WTC11 (cell line): ENCODE measurements around the gene COL5A1. TPM values are rescaled to one million over a fixed set of nuclear protein-coding genes. Genes with fewer than 3 reads are reported as not detected.

Experiments
- ATAC-seq: fragments of 200-7000 bp; cut with Tn5 transposase; 2 replicates; pipeline ENCODE4 v1.10.0; 2021; ENCODE audit warnings: mild to moderate bottlenecking, moderate library complexity
- CTCF ChIA-PET: fragments of 300-600 bp; sonication (Branson Sonifier 250); formaldehyde crosslinking; loops from one replicate; lab custom pipeline; 2021; ENCODE audit warnings: antibody characterized with exemption; lab: Charles Lee
- POLR2A ChIA-PET: fragments of 350-600 bp; sonication (Branson Sonifier 250); formaldehyde crosslinking; loops from one replicate; lab custom pipeline; 2021; ENCODE audit warnings: antibody characterized with exemption; lab: Charles Lee
- DNase-seq: peaks from one replicate; pipeline ENCODE4 v3.0.0; 2021; ENCODE audit warnings: low spot score
- H3K27ac Mint-ChIP-seq: 2 replicates; pipeline ENCODE4 v1.8.0; 2021; ENCODE audit warnings: mixed read lengths
- H3K27me3 Mint-ChIP-seq: 2 replicates; pipeline ENCODE4 v1.8.0; 2021; ENCODE audit warnings: low read depth, mild to moderate bottlenecking, moderate library complexity, mixed read lengths
- H3K36me3 Mint-ChIP-seq: 2 replicates; pipeline ENCODE4 v1.8.0; 2021; ENCODE audit warnings: mixed read lengths
- H3K4me1 Mint-ChIP-seq: 2 replicates; pipeline ENCODE4 v1.8.0; 2022; ENCODE audit warnings: mixed read lengths
- H3K4me3 Mint-ChIP-seq: 2 replicates; pipeline ENCODE4 v1.8.0; 2021; ENCODE audit warnings: mild to moderate bottlenecking, moderate library complexity, mixed read lengths
- H3K9me3 Mint-ChIP-seq: 2 replicates; pipeline ENCODE4 v1.8.0; 2021; ENCODE audit warnings: mixed read lengths
- AR ChIP-seq: fragments of 250-450 bp; sonication (Bioruptor Pico); IDR thresholded peaks from 2 replicates; pipeline ENCODE4 v1.9.0; 2021; ENCODE audit warnings: mild to moderate bottlenecking
- ARID4B ChIP-seq: sonication (generic); formaldehyde crosslinking; IDR thresholded peaks from 2 replicates; pipeline ENCODE4 v1.8.0; 2023; ENCODE audit warnings: missing genetic modification reagents, mild to moderate bottlenecking, borderline replicate concordance
- CBFB ChIP-seq: sonication (generic); formaldehyde crosslinking; IDR thresholded peaks from 2 replicates; pipeline ENCODE4 v1.8.1; 2022; ENCODE audit warnings: mild to moderate bottlenecking, low read depth, missing genetic modification reagents
- FOXJ3 ChIP-seq: sonication (generic); formaldehyde crosslinking; IDR thresholded peaks from 2 replicates; pipeline ENCODE4 v1.9.0; 2021; ENCODE audit warnings: missing genetic modification reagents, mild to moderate bottlenecking, borderline replicate concordance
- FOXK1 ChIP-seq: sonication (generic); formaldehyde crosslinking; IDR thresholded peaks from 2 replicates; pipeline ENCODE4 v1.8.0; 2022; ENCODE audit warnings: mild to moderate bottlenecking, moderate library complexity, missing genetic modification reagents
- FOXP1 ChIP-seq: sonication (generic); formaldehyde crosslinking; IDR thresholded peaks from 2 replicates; pipeline ENCODE4 v1.8.0; 2022; ENCODE audit warnings: missing genetic modification reagents, mild to moderate bottlenecking, moderate library complexity, borderline replicate concordance
- GABPB1 ChIP-seq: sonication (generic); formaldehyde crosslinking; IDR thresholded peaks from 2 replicates; pipeline ENCODE4 v1.8.1; 2023; ENCODE audit warnings: mild to moderate bottlenecking, missing genetic modification reagents
- HMGA2 ChIP-seq: fragments of 250-450 bp; sonication (Bioruptor Pico); IDR thresholded peaks from 2 replicates; pipeline ENCODE4 v1.4.0; 2021; ENCODE audit warnings: mild to moderate bottlenecking, moderate library complexity
- IRF2 ChIP-seq: sonication (generic); formaldehyde crosslinking; IDR thresholded peaks from 2 replicates; pipeline ENCODE4 v1.8.0; 2022; ENCODE audit warnings: low read depth, missing genetic modification reagents, borderline replicate concordance
- MAX ChIP-seq: sonication (generic); formaldehyde crosslinking; IDR thresholded peaks from 2 replicates; pipeline ENCODE4 v1.8.0; 2022; ENCODE audit warnings: mild to moderate bottlenecking, missing genetic modification reagents
- MXD4 ChIP-seq: fragments of 250-450 bp; sonication (Bioruptor Pico); IDR thresholded peaks from 2 replicates; pipeline ENCODE4 v1.8.0; 2021; ENCODE audit warnings: mild to moderate bottlenecking, moderate library complexity, borderline replicate concordance
- NR1H2 ChIP-seq: sonication (generic); formaldehyde crosslinking; IDR thresholded peaks from 2 replicates; pipeline ENCODE4 v1.9.0; 2021; ENCODE audit warnings: mild to moderate bottlenecking, moderate library complexity, missing genetic modification reagents
- NR2C2 ChIP-seq: sonication (generic); formaldehyde crosslinking; IDR thresholded peaks from 2 replicates; pipeline ENCODE4 v1.8.0; 2022; ENCODE audit warnings: mild to moderate bottlenecking, missing genetic modification reagents
- PRRX2 ChIP-seq: fragments of 250-450 bp; sonication (Bioruptor Pico); IDR thresholded peaks from 2 replicates; pipeline ENCODE4 v1.8.0; 2021; ENCODE audit warnings: mild to moderate bottlenecking
- SMAD4 ChIP-seq: sonication (generic); formaldehyde crosslinking; IDR thresholded peaks from 2 replicates; pipeline ENCODE4 v1.8.0; 2022; ENCODE audit warnings: mild to moderate bottlenecking, missing genetic modification reagents
- SOX15 ChIP-seq: fragments of 250-450 bp; sonication (Bioruptor Pico); IDR thresholded peaks from 2 replicates; pipeline ENCODE4 v1.9.0; 2021; ENCODE audit warnings: mild to moderate bottlenecking
- USF1 ChIP-seq: sonication (generic); formaldehyde crosslinking; IDR thresholded peaks from 2 replicates; pipeline ENCODE4 v1.8.0; 2022; ENCODE audit warnings: mild to moderate bottlenecking, missing genetic modification reagents
- ZNF219 ChIP-seq: sonication (generic); formaldehyde crosslinking; IDR thresholded peaks from 2 replicates; pipeline ENCODE4 v1.8.0; 2023; ENCODE audit warnings: missing genetic modification reagents, mild to moderate bottlenecking, borderline replicate concordance
- ZNF281 ChIP-seq: sonication (generic); formaldehyde crosslinking; IDR thresholded peaks from 2 replicates; pipeline ENCODE4 v1.8.0; 2023; ENCODE audit warnings: mild to moderate bottlenecking, missing genetic modification reagents
- ZNF317 ChIP-seq: sonication (generic); formaldehyde crosslinking; IDR thresholded peaks from 2 replicates; pipeline ENCODE4 v1.8.1; 2023; ENCODE audit warnings: low read depth, mild to moderate bottlenecking, moderate library complexity, missing genetic modification reagents, borderline replicate concordance
- ZNF425 ChIP-seq: fragments of 250-450 bp; sonication (Bioruptor Pico); conservative IDR thresholded peaks from 2 replicates; pipeline ENCODE4 v1.9.0; 2021; ENCODE audit warnings: mild to moderate bottlenecking
- total RNA-seq: library from RNA; stranded (reverse); gene quantifications from 3 replicates; pipeline ENCODE4 v1.2.3, GENCODE V29; 2021

The COL5A1 gene
- total RNA-seq, 1 experiment from 2014 or later = 13.5 TPM

GRCh38 chr9:134766587-134766986, 125.0 kb downstream of the COL5A1 start:
- H3K27ac Mint-ChIP-seq = no peak overlapping the region
- CTCF ChIA-PET = interaction anchor here (1.1 to 1.8 kb wide), 3 partner anchors 12 to 28 kb away, joined by 3 to 9 read pairs (median 4); no protein-coding TSS in a partner anchor

GRCh38 chr9:134768332-134768708, 126.7 kb downstream of the COL5A1 start:
- POLR2A ChIA-PET = no interaction called here
- Mint-ChIP-seq H3K9me3 (no peaks in the 10 kb centered on the region), H3K27ac (no peak overlapping the region), H3K36me3 (no peaks in the 10 kb centered on the region), H3K4me3 (no peak overlapping the region), H3K4me1 (no peaks in the 10 kb centered on the region), H3K27me3 (no peaks in the 10 kb centered on the region)
- CTCF ChIA-PET = interaction anchor here (1.8 kb wide), 1 partner anchor 11 kb away, joined by 9 read pairs; no protein-coding TSS in a partner anchor
- DNase-seq (no peak), ATAC-seq (no peak)
- TF ChIP-seq ZNF281 (CRISPR knock-in tag) (no peak), SOX15 (CRISPR knock-in tag) (no peak), ZNF425 (CRISPR knock-in tag) (no peak), IRF2 (CRISPR knock-in tag) (no peak), MXD4 (CRISPR knock-in tag) (no peak), AR (CRISPR knock-in tag) (no peak), FOXJ3 (no peak), PRRX2 (no peak), HMGA2 (CRISPR knock-in tag) (no peak), ZNF317 (CRISPR knock-in tag) (no peak)

More at GRCh38 chr9:134766587-134766986, 125.0 kb downstream of the COL5A1 start:
- DNase-seq (no peak), ATAC-seq (no peak)
- H3K9me3 Mint-ChIP-seq = no peaks in the 10 kb centered on the region
- no peak overlapping the region for H3K4me3 Mint-ChIP-seq
- no peaks in the 10 kb centered on the region for H3K27me3 Mint-ChIP-seq
- no peaks in the 10 kb centered on the region for H3K4me1 Mint-ChIP-seq
- no peaks in the 10 kb centered on the region for H3K36me3 Mint-ChIP-seq
- TF ChIP-seq NR1H2 (CRISPR knock-in tag) = no peak
- no peak for TF ChIP-seq MAX
- no peak for TF ChIP-seq PRRX2
- TF ChIP-seq FOXP1 (CRISPR knock-in tag) = no peak
- TF ChIP-seq CBFB = no peak
- no peak for TF ChIP-seq GABPB1
- TF ChIP-seq NR2C2 (CRISPR knock-in tag) = no peak
- no peak for TF ChIP-seq ARID4B (CRISPR knock-in tag)
- TF ChIP-seq FOXK1 (CRISPR knock-in tag) = no peak
- TF ChIP-seq SMAD4 (CRISPR knock-in tag) = no peak
- TF ChIP-seq USF1 (CRISPR knock-in tag) = no peak
- TF ChIP-seq ZNF219 (CRISPR knock-in tag) = no peak
- POLR2A ChIA-PET = no interaction called here
